ENCODE results near the gene UNC13B. TPM values are rescaled to one million over a fixed set of nuclear protein-coding genes. Genes with fewer than 3 reads are reported as not detected.

The UNC13B gene
- total and polyA plus RNA-seq, 2 experiments from 2014 or later, result 8.7 to 52.1 TPM

DNA sequence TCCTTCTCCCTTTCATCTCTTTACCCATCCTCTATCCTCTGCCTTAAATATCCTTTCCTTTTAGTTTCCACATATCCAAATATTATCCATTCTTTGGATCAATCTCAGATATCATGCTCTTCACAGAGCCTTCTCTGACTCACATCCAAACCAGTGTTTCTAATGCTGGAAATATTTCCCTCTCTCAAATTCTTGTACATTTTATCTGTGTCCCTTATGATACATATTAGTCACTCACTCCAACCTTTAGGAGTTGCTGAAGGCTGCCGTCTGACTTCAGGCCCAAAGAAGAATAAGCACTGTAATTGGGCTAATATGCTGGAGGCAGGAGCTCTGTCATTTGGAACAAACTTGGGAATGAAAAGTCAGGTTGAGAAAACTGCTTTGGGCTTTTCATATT is 171.7 kb downstream of the UNC13B start:
- H3K4me2 ChIP-seq, result no peak overlapping the region
- no peaks in the 10 kb centered on the region for H3K27me3 Mint-ChIP-seq (ENCODE audit: insufficient read depth, low read depth, poor library complexity)
- DNase-seq (ENCODE audit: low spot score), result no peak

More for the DNA sequence above, 171.7 kb downstream of the UNC13B start:
- Mint-ChIP-seq H3K27ac (no peak overlapping the region), H3K36me3 (ENCODE audit: low read depth) (no peaks in the 10 kb centered on the region), H3K4me1 (no peaks in the 10 kb centered on the region), H3K9me3 (no peaks in the 10 kb centered on the region), H3K4me3 (no peak overlapping the region)
- H3K4me3 ChIP-seq, result no peak overlapping the region
- no peak overlapping the region for H2AFZ ChIP-seq
- no peaks in the 10 kb centered on the region for H4K20me1 ChIP-seq (replicated peaks; ENCODE audit: insufficient read depth)
- H3K79me2 ChIP-seq (replicated peaks; ENCODE audit: insufficient read depth), result no peaks in the 10 kb centered on the region
- H3K9me2 ChIP-seq (ENCODE audit: insufficient read depth), result no peaks in the 10 kb centered on the region
- ATAC-seq, result no peak
- no peaks in the 10 kb centered on the region for H3K27me3 ChIP-seq (ENCODE audit: insufficient read depth)
- H3K27ac ChIP-seq (ENCODE audit: low read depth), result no peak overlapping the region
- TF ChIP-seq POLR2AphosphoS5 (IDR thresholded peaks at IDR 0.05; ENCODE audit: low read depth) (no peak), NANOG (IDR thresholded peaks at IDR 0.05; ENCODE audit: borderline replicate concordance) (no peak), ZNF462 (CRISPR knock-in tag; IDR thresholded peaks at IDR 0.05) (no peak), EZH2phosphoT487 (IDR thresholded peaks at IDR 0.05; ENCODE audit: unreplicated experiment) (no peak), EZH2 (IDR thresholded peaks at IDR 0.05; ENCODE audit: low read depth, unreplicated experiment) (no peak), JUNB (IDR thresholded peaks at IDR 0.05; ENCODE audit: unreplicated experiment) (no peak), CREB1 (CRISPR knock-in tag; IDR thresholded peaks at IDR 0.05; ENCODE audit: low read depth) (no peak), ZNF114 (CRISPR knock-in tag; IDR thresholded peaks at IDR 0.05) (no peak), CTCF (conservative IDR thresholded peaks at IDR 0.05; ENCODE audit: low read depth in 2 of 2) (no peak), ZNF331 (CRISPR knock-in tag; IDR thresholded peaks at IDR 0.05; ENCODE audit: low read depth) (no peak), STAT1 (IDR thresholded peaks at IDR 0.05; ENCODE audit: unreplicated experiment) (no peak)
- TF ChIP-seq, protein P1, sequence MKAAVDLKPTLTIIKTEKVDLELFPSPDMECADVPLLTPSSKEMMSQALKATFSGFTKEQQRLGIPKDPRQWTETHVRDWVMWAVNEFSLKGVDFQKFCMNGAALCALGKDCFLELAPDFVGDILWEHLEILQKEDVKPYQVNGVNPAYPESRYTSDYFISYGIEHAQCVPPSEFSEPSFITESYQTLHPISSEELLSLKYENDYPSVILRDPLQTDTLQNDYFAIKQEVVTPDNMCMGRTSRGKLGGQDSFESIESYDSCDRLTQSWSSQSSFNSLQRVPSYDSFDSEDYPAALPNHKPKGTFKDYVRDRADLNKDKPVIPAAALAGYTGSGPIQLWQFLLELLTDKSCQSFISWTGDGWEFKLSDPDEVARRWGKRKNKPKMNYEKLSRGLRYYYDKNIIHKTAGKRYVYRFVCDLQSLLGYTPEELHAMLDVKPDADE (IDR thresholded peaks at IDR 0.05), result no peak
- TF ChIP-seq, protein P2, sequence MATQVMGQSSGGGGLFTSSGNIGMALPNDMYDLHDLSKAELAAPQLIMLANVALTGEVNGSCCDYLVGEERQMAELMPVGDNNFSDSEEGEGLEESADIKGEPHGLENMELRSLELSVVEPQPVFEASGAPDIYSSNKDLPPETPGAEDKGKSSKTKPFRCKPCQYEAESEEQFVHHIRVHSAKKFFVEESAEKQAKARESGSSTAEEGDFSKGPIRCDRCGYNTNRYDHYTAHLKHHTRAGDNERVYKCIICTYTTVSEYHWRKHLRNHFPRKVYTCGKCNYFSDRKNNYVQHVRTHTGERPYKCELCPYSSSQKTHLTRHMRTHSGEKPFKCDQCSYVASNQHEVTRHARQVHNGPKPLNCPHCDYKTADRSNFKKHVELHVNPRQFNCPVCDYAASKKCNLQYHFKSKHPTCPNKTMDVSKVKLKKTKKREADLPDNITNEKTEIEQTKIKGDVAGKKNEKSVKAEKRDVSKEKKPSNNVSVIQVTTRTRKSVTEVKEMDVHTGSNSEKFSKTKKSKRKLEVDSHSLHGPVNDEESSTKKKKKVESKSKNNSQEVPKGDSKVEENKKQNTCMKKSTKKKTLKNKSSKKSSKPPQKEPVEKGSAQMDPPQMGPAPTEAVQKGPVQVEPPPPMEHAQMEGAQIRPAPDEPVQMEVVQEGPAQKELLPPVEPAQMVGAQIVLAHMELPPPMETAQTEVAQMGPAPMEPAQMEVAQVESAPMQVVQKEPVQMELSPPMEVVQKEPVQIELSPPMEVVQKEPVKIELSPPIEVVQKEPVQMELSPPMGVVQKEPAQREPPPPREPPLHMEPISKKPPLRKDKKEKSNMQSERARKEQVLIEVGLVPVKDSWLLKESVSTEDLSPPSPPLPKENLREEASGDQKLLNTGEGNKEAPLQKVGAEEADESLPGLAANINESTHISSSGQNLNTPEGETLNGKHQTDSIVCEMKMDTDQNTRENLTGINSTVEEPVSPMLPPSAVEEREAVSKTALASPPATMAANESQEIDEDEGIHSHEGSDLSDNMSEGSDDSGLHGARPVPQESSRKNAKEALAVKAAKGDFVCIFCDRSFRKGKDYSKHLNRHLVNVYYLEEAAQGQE (IDR thresholded peaks at IDR 0.05; ENCODE audit: unreplicated experiment), result no peak
- no peaks in the 10 kb centered on the region for H3F3A ChIP-seq (replicated peaks; ENCODE audit: low read depth)
- no peaks in the 10 kb centered on the region for H3K36me3 ChIP-seq (ENCODE audit: insufficient read depth)
- no peaks in the 10 kb centered on the region for H3K4me1 ChIP-seq (ENCODE audit: insufficient read depth)
